Omental fat pad (tissue), 4 donors: ENCODE results near the gene RNF114. TPM values are rescaled to one million over a fixed set of nuclear protein-coding genes. Genes with fewer than 3 reads are reported as not detected.

ENCODE experiments used
- ATAC-seq: fragments of 150-250 bp; one replicate; pipeline ENCODE4 v1.9.1; 2016; ENCODE audit warnings: mild to moderate bottlenecking, moderate library complexity; ENCODE audit not compliant: low FRiP score
- DNase-seq: peaks from one replicate; pipeline ENCODE4 v3.0.0-alpha.2; 2019; ENCODE audit warnings: low spot score
- total RNA-seq, 4 donors: library from RNA; depleted of rRNA; stranded (reverse); fragments of >200 nt; gene quantifications; one replicate each; pipeline ENCODE4 v1.1.0, GENCODE V29; 2016
- TF ChIP-seq, protein P1 (sequence below), 3 donors: fragments of 450-650 bp; IDR thresholded peaks; one replicate each; pipeline ENCODE4 v1.5.1; 2016 to 2017; ENCODE audit warnings: antibody characterized with exemption in 3 of 3, mild to moderate bottlenecking in 3 of 3, moderate library complexity in 2 of 3

The RNF114 gene
- total RNA-seq, 4 donors from 2014 or later, result 133 to 163 (median 146) TPM

DNA sequence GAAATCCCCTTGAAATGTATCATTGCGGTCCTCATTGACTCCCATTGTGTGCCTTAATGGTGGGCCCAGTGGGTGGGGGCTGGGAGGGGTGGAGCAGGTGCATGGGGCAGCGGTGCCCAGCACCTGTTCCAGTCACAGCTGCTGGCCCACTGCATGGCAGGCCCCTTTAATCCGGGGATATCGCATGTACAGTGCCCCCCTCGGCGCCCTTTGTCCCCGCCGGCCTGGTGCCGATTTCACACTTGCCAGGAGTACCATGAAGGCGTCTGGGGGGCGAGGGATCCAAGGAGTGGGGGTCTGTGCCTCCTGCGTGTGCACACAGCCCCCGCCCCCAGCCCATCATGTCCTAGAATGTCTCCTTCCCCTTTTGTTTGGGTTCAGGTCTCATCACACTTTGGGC is 49.4 kb downstream of the RNF114 start:
- ATAC-seq, result no peak
- TF ChIP-seq, protein P1, sequence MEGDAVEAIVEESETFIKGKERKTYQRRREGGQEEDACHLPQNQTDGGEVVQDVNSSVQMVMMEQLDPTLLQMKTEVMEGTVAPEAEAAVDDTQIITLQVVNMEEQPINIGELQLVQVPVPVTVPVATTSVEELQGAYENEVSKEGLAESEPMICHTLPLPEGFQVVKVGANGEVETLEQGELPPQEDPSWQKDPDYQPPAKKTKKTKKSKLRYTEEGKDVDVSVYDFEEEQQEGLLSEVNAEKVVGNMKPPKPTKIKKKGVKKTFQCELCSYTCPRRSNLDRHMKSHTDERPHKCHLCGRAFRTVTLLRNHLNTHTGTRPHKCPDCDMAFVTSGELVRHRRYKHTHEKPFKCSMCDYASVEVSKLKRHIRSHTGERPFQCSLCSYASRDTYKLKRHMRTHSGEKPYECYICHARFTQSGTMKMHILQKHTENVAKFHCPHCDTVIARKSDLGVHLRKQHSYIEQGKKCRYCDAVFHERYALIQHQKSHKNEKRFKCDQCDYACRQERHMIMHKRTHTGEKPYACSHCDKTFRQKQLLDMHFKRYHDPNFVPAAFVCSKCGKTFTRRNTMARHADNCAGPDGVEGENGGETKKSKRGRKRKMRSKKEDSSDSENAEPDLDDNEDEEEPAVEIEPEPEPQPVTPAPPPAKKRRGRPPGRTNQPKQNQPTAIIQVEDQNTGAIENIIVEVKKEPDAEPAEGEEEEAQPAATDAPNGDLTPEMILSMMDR (IDR thresholded peaks at IDR 0.05), result no peak
- no peak for DNase-seq

GRCh38 chr20:49986049-49986448 is 49.9 kb downstream of the RNF114 start:
- ATAC-seq (no peak), DNase-seq (no peak)
- TF ChIP-seq, protein P1 (IDR thresholded peaks at IDR 0.05), result no peak

GRCh38 chr20:49987015-49987867 is 51.0 kb downstream of the RNF114 start:
- TF ChIP-seq, protein P1 (IDR thresholded peaks at IDR 0.05), result no peak
- no peak for DNase-seq

DNA sequence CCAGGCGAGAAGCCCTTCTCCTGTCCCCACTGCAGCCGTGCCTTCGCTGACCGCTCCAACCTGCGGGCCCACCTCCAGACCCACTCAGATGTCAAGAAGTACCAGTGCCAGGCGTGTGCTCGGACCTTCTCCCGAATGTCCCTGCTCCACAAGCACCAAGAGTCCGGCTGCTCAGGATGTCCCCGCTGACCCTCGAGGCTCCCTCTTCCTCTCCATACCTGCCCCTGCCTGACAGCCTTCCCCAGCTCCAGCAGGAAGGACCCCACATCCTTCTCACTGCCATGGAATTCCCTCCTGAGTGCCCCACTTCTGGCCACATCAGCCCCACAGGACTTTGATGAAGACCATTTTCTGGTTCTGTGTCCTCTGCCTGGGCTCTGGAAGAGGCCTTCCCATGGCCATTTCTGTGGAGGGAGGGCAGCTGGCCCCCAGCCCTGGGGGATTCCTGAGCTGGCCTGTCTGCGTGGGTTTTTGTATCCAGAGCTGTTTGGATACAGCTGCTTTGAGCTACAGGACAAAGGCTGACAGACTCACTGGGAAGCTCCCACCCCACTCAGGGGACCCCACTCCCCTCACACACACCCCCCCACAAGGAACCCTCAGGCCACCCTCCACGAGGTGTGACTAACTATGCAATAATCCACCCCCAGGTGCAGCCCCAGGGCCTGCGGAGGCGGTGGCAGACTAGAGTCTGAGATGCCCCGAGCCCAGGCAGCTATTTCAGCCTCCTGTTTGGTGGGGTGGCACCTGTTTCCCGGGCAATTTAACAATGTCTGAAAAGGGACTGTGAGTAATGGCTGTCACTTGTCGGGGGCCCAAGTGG is 51.9 kb downstream of the RNF114 start:
- ATAC-seq (no peak), DNase-seq (no peak)
- TF ChIP-seq, protein P1 (IDR thresholded peaks at IDR 0.05), result no peak

More at GRCh38 chr20:49987015-49987867, 51.0 kb downstream of the RNF114 start:
- ATAC-seq, result no peak

DNA sequence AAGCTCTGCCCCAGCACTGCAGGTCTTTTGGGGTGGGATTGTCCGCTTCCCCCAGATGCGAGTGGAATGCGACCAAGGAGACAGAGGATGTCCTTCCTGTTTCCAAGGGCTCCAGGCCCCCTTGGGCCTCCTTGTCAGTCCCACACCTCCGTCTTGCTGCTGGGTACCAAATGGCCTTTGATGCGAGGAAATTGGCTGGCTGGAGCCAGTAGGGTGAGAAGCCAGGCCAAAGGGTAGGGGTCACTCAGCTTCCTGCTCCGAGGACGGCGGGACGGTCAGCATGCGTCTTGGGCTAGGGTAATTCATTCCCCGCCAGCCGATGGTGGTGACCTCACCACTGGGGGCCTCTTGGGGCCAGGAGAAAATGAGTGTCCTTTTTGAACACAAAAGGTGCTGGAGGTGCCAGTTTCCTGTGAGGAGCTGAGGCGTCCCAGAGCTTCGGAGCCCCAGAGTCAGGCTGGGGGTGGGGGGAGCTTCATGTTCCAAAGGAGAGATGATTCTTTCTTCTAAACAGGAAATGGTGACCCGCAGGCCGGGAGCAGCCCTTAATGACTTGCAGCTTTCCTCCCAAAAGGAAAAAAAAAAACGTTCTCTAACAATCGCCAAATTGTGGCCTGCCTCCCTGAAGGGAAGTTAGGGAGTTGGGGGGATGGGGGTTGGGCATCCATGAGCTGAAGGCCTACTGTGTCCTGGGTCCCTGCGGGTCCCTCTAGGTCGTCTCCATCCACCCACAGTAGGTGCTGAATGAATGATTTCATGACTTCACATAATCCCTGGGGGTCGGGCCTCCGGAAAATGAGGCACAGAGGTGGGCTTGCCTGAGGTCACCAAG is 53.3 kb downstream of the RNF114 start:
- TF ChIP-seq, protein P1 (IDR thresholded peaks at IDR 0.05), result no peak
- no peak for ATAC-seq
- no peak for DNase-seq

DNA sequence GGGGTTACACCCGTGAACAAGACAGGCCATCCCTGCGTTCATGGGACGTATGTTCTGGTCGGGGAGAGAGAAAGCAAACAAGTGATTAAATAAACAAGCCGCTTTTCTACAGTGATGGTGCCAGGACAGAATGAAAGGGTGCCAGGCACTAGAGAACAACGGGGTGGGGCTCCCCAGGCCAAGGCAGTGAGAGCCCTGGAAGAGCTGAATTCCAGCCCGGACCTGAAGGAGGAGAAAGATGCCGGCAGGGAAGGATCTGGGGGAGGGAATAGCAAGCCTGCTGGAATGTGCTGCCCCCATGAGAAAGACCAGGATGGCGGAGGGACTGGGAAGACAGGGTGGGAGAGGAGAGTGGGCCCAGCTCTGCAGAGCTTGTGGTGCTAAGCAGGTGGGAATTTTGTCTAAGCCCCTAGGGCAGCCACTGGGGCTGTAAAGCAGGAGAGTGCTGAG is 54.1 kb downstream of the RNF114 start:
- TF ChIP-seq, protein P1 (IDR thresholded peaks at IDR 0.05), result no peak
- DNase-seq (no peak), ATAC-seq (peak; percentile 30)
